ENCODE data around the gene SIDT2. TPM values are rescaled to one million over a fixed set of nuclear protein-coding genes. Genes with fewer than 3 reads are reported as not detected.
A peak's percentile ranks its signal among the peaks of the same experiment; 100 is the strongest.

SIDT2 gene
- total RNA-seq, 1 donor from 2014 or later: 3.2 TPM

DNA sequence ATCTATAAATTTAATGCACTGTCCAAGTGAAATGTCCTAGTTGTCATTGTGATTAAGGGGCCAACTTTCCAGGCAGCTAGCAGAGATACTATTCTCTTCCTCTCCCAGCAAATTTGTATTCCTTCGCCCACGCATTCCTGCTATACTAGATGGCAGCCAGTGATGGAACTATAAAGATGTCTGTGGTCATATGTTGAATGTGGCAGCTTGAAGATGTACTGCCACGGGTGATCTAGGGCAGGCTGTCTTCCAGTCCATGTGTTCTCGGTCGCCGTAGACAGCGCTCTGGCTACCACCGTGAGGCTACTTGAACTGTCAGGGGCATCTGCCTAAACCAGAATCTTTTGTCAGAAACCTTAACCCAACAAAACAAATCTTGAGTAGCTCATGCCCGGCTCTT lies 8.3 kb upstream of the SIDT2 start:
- DNase-seq (ENCODE audit: low read depth): no peak
- Histone ChIP-seq H3K4me3 (ENCODE audit: low read depth, low read length) (no peak overlapping the region), H3K36me3 (ENCODE audit: control insufficient read depth, insufficient read depth, low read length) (peaks cover 3% of the 10 kb centered on the region), H3K27me3 (ENCODE audit: control insufficient read depth, insufficient read depth, low read length) (no peaks in the 10 kb centered on the region)
- TF ChIP-seq, protein P1, sequence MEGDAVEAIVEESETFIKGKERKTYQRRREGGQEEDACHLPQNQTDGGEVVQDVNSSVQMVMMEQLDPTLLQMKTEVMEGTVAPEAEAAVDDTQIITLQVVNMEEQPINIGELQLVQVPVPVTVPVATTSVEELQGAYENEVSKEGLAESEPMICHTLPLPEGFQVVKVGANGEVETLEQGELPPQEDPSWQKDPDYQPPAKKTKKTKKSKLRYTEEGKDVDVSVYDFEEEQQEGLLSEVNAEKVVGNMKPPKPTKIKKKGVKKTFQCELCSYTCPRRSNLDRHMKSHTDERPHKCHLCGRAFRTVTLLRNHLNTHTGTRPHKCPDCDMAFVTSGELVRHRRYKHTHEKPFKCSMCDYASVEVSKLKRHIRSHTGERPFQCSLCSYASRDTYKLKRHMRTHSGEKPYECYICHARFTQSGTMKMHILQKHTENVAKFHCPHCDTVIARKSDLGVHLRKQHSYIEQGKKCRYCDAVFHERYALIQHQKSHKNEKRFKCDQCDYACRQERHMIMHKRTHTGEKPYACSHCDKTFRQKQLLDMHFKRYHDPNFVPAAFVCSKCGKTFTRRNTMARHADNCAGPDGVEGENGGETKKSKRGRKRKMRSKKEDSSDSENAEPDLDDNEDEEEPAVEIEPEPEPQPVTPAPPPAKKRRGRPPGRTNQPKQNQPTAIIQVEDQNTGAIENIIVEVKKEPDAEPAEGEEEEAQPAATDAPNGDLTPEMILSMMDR (IDR thresholded peaks at IDR 0.05; ENCODE audit: insufficient read depth, low read length, severe bottlenecking): no peak
- FAIRE-seq: no peak

DNA sequence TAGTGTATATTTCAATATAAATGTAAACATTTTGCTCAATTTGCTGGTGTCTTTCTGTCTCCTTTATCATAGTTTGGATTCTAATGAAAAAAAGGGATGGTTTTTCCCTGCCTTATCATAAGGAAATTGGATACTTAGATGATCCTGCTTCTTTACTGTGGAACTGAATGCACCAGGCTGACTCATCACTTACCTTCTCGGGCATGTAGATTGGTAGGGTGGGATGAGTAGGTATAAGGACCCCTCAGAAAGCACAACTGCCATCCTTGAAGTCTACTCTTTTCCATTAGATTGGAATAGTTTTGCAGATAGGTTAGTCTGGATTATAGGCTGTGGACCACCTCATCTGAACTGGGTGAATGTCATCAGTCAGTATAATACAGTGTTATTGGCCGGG lies 7.5 kb upstream of the SIDT2 start:
- TF ChIP-seq, protein P1 (IDR thresholded peaks at IDR 0.05; ENCODE audit: insufficient read depth, low read length, severe bottlenecking): no peak
- Histone ChIP-seq H3K4me3 (ENCODE audit: low read depth, low read length) (no peak overlapping the region), H3K36me3 (ENCODE audit: control insufficient read depth, insufficient read depth, low read length) (peaks cover 3% of the 10 kb centered on the region), H3K27me3 (ENCODE audit: control insufficient read depth, insufficient read depth, low read length) (no peaks in the 10 kb centered on the region)
- DNase-seq (ENCODE audit: low read depth) (peak; percentile 43), FAIRE-seq (no peak)

DNA sequence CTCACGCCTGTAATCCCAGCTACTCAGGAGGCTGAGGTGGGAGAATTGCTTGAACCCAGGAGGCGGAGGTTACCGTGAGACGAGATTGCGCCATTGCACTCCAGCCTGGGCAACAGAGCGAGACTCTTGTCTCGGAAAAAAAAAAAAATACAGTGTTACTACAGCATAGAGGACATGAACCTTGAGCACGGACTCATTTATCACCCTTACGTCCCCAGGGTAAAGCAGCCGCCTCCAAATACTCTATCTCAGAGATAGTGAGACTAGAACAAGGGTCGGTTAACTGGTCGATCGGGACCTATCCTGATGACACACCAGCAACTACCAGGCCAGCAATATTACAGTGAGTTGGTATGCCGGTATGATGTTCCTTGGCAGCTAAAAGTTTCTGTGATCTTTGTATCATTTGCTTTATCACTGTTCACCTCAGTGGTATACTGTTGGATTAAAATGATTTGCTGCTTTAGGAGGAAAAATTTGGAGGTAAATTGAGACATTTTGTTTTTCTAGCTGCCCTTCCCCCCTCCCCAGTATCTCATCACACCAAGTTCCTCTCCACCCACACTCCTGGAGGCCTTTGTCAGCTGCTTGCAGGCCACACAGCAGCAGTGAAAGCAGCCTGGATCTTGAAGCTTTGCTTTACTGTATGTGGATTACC lies 7.0 kb upstream of the SIDT2 start:
- FAIRE-seq (no peak), DNase-seq (ENCODE audit: low read depth) (no peak)
- peaks cover 3% of the 10 kb centered on the region for H3K36me3 ChIP-seq (ENCODE audit: control insufficient read depth, insufficient read depth, low read length)
- no peak overlapping the region for H3K4me3 ChIP-seq (ENCODE audit: low read depth, low read length)
- TF ChIP-seq, protein P1 (IDR thresholded peaks at IDR 0.05; ENCODE audit: insufficient read depth, low read length, severe bottlenecking): no peak
- no peaks in the 10 kb centered on the region for H3K27me3 ChIP-seq (ENCODE audit: control insufficient read depth, insufficient read depth, low read length)

DNA sequence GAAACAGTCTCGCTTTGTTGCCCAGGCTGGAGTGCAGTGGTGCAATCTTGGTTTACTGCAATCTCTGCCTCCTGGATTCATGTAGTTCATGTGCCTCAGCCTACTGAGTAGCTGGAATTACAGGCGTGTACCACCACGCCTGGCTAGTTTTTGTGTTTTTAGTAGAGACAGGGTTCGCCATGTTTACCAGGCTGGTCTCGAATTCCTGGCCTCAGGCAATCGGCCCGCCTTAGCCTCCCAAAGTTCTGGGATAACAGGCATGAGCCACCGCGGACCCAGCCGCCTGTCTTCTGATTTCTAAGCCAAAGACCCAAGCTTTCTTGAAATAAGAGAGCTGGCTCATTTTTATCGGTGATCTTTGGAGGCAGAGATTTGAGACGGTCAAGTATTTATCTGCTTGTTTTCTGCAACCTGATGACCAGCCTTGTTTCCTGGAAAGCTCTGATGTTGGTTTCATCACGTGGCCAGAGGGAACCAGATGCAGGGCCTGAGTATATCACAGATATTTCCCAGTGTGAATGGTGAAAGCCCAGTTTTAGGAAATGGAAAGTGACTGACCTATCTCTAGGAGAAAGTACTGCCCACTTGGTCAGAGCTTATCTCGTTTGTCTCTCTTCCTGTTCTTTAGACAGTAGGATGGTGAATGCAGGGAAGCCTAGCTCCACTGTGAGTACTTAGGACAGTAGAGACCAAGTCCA lies 5.7 kb upstream of the SIDT2 start:
- DNase-seq (ENCODE audit: low read depth): peak; percentile 60
- Histone ChIP-seq H3K4me3 (ENCODE audit: low read depth, low read length) (no peak overlapping the region), H3K36me3 (ENCODE audit: control insufficient read depth, insufficient read depth, low read length) (no peaks in the 10 kb centered on the region), H3K27me3 (ENCODE audit: control insufficient read depth, insufficient read depth, low read length) (no peaks in the 10 kb centered on the region)
- FAIRE-seq: peak; percentile 23
- TF ChIP-seq, protein P1 (IDR thresholded peaks at IDR 0.05; ENCODE audit: insufficient read depth, low read length, severe bottlenecking): no peak

DNA sequence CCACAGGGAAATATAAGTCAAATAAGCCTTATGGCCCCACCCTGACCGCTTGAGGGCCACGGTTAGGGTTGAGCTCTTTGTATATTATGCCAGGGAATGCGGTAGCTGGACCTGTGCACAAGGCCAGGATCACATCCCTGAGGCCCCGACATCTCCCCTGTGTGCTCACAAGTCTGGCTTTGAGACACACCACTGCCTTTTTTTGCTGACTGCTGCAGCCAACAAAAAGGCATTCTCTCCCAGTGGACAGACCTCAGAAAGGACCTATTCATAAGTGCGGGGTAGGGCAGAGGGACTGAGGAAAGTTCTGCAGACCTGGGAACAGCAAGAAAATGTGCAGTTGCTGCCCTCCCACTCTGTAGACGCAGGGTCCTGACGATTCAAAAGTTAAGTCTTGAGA lies 3.4 kb upstream of the SIDT2 start:
- DNase-seq (ENCODE audit: low read depth): no peak
- Histone ChIP-seq H3K36me3 (ENCODE audit: control insufficient read depth, insufficient read depth, low read length) (no peaks in the 10 kb centered on the region), H3K27me3 (ENCODE audit: control insufficient read depth, insufficient read depth, low read length) (no peaks in the 10 kb centered on the region), H3K4me3 (ENCODE audit: low read depth, low read length) (no peak overlapping the region)
- no peak for FAIRE-seq
- TF ChIP-seq, protein P1 (IDR thresholded peaks at IDR 0.05; ENCODE audit: insufficient read depth, low read length, severe bottlenecking): no peak

Measured in bronchial epithelial cell (primary cell).